Mesothelial cell of epicardium (in vitro differentiated cells): ENCODE measurements around the gene NFATC2. TPM values are rescaled to one million over a fixed set of nuclear protein-coding genes. Genes with fewer than 3 reads are reported as not detected.

Experiments
- DNase-seq, 2 experiments: peaks; one replicate each; pipeline ENCODE4 v3.0.0; 2021; ENCODE audit warnings: low spot score in 2 of 2; ENCODE audit not compliant: unreplicated experiment in 2 of 2
- H3K27ac Mint-ChIP-seq: 2 replicates; pipeline ENCODE4 v1.8.0; 2021; ENCODE audit warnings: mixed read lengths
- H3K27me3 Mint-ChIP-seq: 2 replicates; pipeline ENCODE4 v1.8.0; 2021; ENCODE audit warnings: low read depth, mixed read lengths
- H3K36me3 Mint-ChIP-seq: 2 replicates; pipeline ENCODE4 v1.8.0; 2021; ENCODE audit warnings: mixed read lengths
- H3K4me1 Mint-ChIP-seq: 2 replicates; pipeline ENCODE4 v1.8.0; 2021; ENCODE audit warnings: mixed read lengths
- H3K4me3 Mint-ChIP-seq: 2 replicates; pipeline ENCODE4 v1.8.0; 2021; ENCODE audit warnings: mild to moderate bottlenecking, moderate library complexity, mixed read lengths
- H3K9me3 Mint-ChIP-seq: 2 replicates; pipeline ENCODE4 v1.8.0; 2021; ENCODE audit warnings: mixed read lengths
- total RNA-seq: library from RNA; stranded (reverse); gene quantifications from 3 replicates; pipeline ENCODE4 v1.2.1, GENCODE V29; 2021
- TF ChIP-seq, protein P1 (sequence below): fragments of 200-600 bp; sonication (generic); IDR thresholded peaks from one replicate; pipeline ENCODE4 v1.5.0; 2021; ENCODE audit warnings: antibody characterized with exemption; ENCODE audit not compliant: unreplicated experiment

NFATC2 gene
- total RNA-seq, 1 donor from 2014 or later, result 14.0 TPM

DNA sequence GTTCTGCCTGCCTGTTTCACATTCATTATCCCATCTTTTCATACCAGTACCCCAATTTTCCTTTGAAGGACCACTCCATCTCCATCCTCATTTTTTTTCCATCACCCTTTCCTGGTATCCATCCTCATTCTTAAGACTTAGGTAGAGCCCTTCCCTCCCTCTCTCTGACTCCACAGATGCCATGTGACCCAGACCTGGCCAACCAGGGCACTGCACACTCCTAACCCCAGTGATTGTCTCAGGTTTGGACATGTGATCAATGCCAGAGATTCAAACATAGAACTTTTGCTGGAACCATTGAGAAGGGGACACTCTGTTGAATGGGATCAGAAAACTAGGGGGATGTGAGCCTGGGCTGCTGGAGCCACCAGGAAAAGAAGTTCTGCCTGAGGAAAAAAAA is 39.1 kb upstream of the NFATC2 start:
- Mint-ChIP-seq H3K27me3 (no peaks in the 10 kb centered on the region), H3K4me3 (no peak overlapping the region), H3K9me3 (no peaks in the 10 kb centered on the region), H3K36me3 (no peaks in the 10 kb centered on the region), H3K27ac (no peak overlapping the region), H3K4me1 (no peaks in the 10 kb centered on the region)
- DNase-seq, result no peak
- TF ChIP-seq, protein P1, sequence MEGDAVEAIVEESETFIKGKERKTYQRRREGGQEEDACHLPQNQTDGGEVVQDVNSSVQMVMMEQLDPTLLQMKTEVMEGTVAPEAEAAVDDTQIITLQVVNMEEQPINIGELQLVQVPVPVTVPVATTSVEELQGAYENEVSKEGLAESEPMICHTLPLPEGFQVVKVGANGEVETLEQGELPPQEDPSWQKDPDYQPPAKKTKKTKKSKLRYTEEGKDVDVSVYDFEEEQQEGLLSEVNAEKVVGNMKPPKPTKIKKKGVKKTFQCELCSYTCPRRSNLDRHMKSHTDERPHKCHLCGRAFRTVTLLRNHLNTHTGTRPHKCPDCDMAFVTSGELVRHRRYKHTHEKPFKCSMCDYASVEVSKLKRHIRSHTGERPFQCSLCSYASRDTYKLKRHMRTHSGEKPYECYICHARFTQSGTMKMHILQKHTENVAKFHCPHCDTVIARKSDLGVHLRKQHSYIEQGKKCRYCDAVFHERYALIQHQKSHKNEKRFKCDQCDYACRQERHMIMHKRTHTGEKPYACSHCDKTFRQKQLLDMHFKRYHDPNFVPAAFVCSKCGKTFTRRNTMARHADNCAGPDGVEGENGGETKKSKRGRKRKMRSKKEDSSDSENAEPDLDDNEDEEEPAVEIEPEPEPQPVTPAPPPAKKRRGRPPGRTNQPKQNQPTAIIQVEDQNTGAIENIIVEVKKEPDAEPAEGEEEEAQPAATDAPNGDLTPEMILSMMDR, result no peak

DNA sequence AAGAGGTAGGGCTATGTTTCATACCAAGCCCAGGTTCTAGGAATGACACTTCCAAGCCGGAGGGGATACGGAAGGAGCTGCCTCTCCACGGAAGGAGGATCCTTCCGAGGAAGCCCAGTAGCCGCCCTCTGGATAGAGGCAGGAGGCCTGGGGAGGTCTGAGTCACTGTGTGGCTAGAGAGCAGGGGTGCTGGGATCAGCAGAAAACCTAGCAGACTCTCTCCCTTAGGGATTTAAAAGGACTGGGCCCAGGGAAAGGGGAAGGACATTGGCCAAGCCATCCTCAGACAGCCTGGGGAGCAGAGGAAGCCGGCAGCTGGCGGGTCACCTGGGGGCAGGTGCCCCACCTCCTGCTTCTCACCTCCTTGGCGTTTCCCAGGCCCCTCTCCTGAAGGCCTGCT is 36.6 kb upstream of the NFATC2 start:
- no peaks in the 10 kb centered on the region for H3K4me1 Mint-ChIP-seq
- H3K27ac Mint-ChIP-seq, result no peak overlapping the region
- TF ChIP-seq, protein P1, result no peak
- no peaks in the 10 kb centered on the region for H3K27me3 Mint-ChIP-seq
- DNase-seq, result no peak
- H3K4me3 Mint-ChIP-seq, result no peak overlapping the region
- H3K36me3 Mint-ChIP-seq, result no peaks in the 10 kb centered on the region
- H3K9me3 Mint-ChIP-seq, result peaks cover 6% of the 10 kb centered on the region

DNA sequence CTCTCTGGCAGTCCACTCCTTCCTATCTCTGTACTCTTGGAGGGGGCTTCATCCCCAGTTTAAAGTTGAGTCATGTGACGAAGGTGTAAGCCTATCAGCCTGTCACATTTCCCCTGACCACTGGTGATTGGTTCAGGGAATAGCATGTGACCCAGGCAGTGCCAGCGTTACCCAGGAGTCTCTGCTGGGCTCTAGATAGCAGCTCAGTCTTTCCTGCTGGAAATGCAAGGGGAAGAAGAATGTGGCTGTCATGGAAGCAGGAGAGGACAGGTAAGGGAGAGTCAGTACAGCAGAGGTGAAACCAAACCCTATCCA is 35.6 kb upstream of the NFATC2 start:
- Mint-ChIP-seq H3K4me3 (no peak overlapping the region), H3K27ac (no peak overlapping the region), H3K4me1 (no peaks in the 10 kb centered on the region), H3K36me3 (no peaks in the 10 kb centered on the region), H3K27me3 (no peaks in the 10 kb centered on the region), H3K9me3 (peaks cover 6% of the 10 kb centered on the region)
- no peak for DNase-seq
- TF ChIP-seq, protein P1, result no peak

DNA sequence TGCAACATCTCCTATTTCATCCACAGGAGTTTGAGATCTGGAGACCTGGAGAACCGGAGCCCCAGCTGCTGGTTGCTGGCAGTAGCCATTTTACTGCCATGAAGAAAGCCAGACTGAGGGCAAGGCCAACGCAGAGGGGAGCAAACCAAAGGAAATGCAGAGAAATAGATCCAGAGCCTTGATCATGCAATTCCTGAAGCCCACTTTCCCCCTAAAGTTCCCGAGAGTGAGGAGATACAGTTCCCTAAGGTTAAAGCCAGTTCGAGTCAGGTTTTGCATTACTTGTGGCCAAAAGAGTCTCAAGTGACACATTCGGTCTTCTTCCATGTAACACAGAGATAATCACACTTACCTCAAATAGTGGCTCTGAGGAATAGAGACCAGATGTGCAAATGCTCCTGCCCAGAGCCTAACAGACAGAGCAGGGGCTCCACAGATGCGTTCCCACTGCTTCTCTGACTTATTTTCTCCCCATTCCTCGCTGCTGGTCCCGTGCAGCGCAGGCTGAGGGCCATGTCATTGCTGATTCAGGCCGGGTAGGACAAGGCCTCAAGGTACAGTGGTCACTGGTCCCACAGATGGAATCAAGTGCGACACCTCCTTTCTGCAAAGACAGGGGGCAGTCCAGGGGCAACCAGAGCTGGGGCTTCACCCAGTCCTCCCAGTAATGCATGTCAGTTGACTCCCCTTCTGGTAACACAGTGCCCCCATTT is 35.1 kb upstream of the NFATC2 start:
- H3K27ac Mint-ChIP-seq, result no peak overlapping the region
- TF ChIP-seq, protein P1, result no peak
- no peaks in the 10 kb centered on the region for H3K36me3 Mint-ChIP-seq
- H3K27me3 Mint-ChIP-seq, result no peaks in the 10 kb centered on the region
- peaks cover 6% of the 10 kb centered on the region for H3K9me3 Mint-ChIP-seq
- no peak overlapping the region for H3K4me3 Mint-ChIP-seq
- no peak for DNase-seq
- no peaks in the 10 kb centered on the region for H3K4me1 Mint-ChIP-seq

DNA sequence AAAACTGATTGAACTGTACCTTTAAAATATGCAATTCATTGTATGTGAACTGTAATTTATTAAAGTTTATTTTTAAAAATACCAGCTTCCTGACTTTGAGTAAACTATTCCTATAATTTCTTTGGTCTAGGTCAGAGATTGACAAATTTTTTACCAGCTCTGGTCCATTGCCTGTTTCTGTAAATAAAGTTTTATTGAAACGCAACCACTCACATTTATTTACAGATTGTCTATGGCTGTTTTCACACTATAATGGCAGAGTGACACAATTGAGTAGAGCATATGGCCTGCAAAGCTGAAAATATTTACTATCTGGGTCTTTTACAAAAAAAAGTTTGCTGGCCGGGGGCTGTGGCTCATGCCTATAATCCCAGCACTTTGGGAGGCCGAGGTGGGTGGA is 33.0 kb upstream of the NFATC2 start:
- Mint-ChIP-seq H3K4me3 (no peak overlapping the region), H3K4me1 (peaks cover 2% of the 10 kb centered on the region), H3K36me3 (no peaks in the 10 kb centered on the region), H3K27me3 (no peaks in the 10 kb centered on the region), H3K9me3 (peaks cover 6% of the 10 kb centered on the region), H3K27ac (no peak overlapping the region)
- no peak for DNase-seq
- TF ChIP-seq, protein P1, result no peak
